CD4-positive, alpha-beta T cell (primary cell): ENCODE data around the gene CWC27. TPM values are rescaled to one million over a fixed set of nuclear protein-coding genes. Genes with fewer than 3 reads are reported as not detected.

ENCODE experiments used
- ATAC-seq: fragments of 200-7000 bp; cut with Tn5 transposase; one replicate; pipeline ENCODE4 v1.10.0; 2022; ENCODE audit warnings: mild to moderate bottlenecking; ENCODE audit not compliant: poor library complexity
- CTCF ChIA-PET: fragments of 350-600 bp; sonication (Branson Sonifier 250); formaldehyde crosslinking; loops from one replicate; lab custom pipeline; 2021; ENCODE audit warnings: antibody characterized with exemption, inconsistent platforms; lab: Charles Lee
- POLR2A ChIA-PET: fragments of 350-600 bp; sonication (Branson Sonifier 250); formaldehyde crosslinking; loops from one replicate; lab custom pipeline; 2021; ENCODE audit warnings: antibody characterized with exemption, inconsistent platforms; lab: Charles Lee
- DNase-seq, 14 experiments: peaks; one replicate each; pipeline ENCODE4 v3.0.0-alpha.2; 2013 to 2020; ENCODE audit warnings: mixed read lengths in 2 of 14
- H3K27ac ChIP-seq, 2 donors: one replicate each; pipeline versions ENCODE4 v1.5.1 to v1.7.0; 2013; ENCODE audit warnings: low read length in 2 of 2, low read depth in 1 of 2, mild to moderate bottlenecking in 1 of 2
- H3K27me3 ChIP-seq, 2 experiments: 1 replicate in 1 of 2; 2 replicates in 1 of 2; pipeline versions ENCODE4 v1.6.1 to v1.7.0; 2013; ENCODE audit warnings: low read length in 2 of 2, control low read depth in 1 of 2, mild to moderate bottlenecking in 1 of 2, moderate library complexity in 1 of 2; ENCODE audit not compliant: insufficient read depth in 2 of 2, control insufficient read depth in 1 of 2
- H3K36me3 ChIP-seq: one replicate; pipeline ENCODE4 v1.6.1; 2013; ENCODE audit warnings: low read length, control low read depth; ENCODE audit not compliant: insufficient read depth
- H3K4me1 ChIP-seq: one replicate; pipeline ENCODE4 v1.6.1; 2013; ENCODE audit warnings: low read length, control low read depth; ENCODE audit not compliant: insufficient read depth
- H3K4me3 ChIP-seq: one replicate; pipeline ENCODE4 v1.5.1; 2013; ENCODE audit warnings: mild to moderate bottlenecking, low read length, moderate library complexity
- H3K9me3 ChIP-seq, 2 experiments: 1 replicate in 1 of 2; 2 replicates in 1 of 2; pipeline versions ENCODE4 v1.6.1 to v1.7.0; 2013; ENCODE audit warnings: low read length in 2 of 2, mild to moderate bottlenecking in 2 of 2, control low read depth in 1 of 2, moderate library complexity in 1 of 2; ENCODE audit not compliant: control insufficient read depth in 1 of 2, insufficient read depth in 1 of 2
- H3K27ac Mint-ChIP-seq: one replicate; pipeline ENCODE4 v1.8.0; 2020; ENCODE audit warnings: mixed read lengths
- H3K27me3 Mint-ChIP-seq: one replicate; pipeline ENCODE4 v1.8.0; 2021; ENCODE audit warnings: mixed read lengths
- H3K36me3 Mint-ChIP-seq: one replicate; pipeline ENCODE4 v1.8.0; 2021; ENCODE audit warnings: low read depth, mixed read lengths
- H3K4me1 Mint-ChIP-seq: one replicate; pipeline ENCODE4 v1.8.0; 2021; ENCODE audit warnings: low read depth, mixed read lengths
- H3K4me3 Mint-ChIP-seq: one replicate; pipeline ENCODE4 v1.8.0; 2020; ENCODE audit warnings: mild to moderate bottlenecking, mixed read lengths
- H3K9me3 Mint-ChIP-seq: one replicate; pipeline ENCODE4 v1.8.0; 2020; ENCODE audit warnings: mixed read lengths
- intact Hi-C, 2 experiments: fragments of 100-400 bp; cut with DNase I in 1 of 2; cut with micrococcal nuclease in 1 of 2; formaldehyde crosslinking; loops; one replicate each; pipeline versions ENCODE4 v1.15.1 to v1.9.0; 2023 to 2025; cut with DNase I, micrococcal nuclease
- polyA plus RNA-seq, 2 donors: library from polyadenylated mRNA; unstranded; fragments of 120-200 nt; gene quantifications; one replicate each; pipeline ENCODE4 v1.2.1, GENCODE V29; 2013
- total RNA-seq, 174 experiments: library from RNA in 2 of 174; stranded (reverse) in 2 of 174; gene quantifications; one replicate each; pipeline ENCODE4 v1.2.3 and lab custom pipeline; 2021 to 2026
- TF ChIP-seq, protein P1 (sequence below): fragments of 200-600 bp; IDR thresholded peaks from one replicate; pipeline ENCODE4 v1.8.0; 2022; ENCODE audit warnings: antibody characterized with exemption, mild to moderate bottlenecking

CWC27 gene, protein sequence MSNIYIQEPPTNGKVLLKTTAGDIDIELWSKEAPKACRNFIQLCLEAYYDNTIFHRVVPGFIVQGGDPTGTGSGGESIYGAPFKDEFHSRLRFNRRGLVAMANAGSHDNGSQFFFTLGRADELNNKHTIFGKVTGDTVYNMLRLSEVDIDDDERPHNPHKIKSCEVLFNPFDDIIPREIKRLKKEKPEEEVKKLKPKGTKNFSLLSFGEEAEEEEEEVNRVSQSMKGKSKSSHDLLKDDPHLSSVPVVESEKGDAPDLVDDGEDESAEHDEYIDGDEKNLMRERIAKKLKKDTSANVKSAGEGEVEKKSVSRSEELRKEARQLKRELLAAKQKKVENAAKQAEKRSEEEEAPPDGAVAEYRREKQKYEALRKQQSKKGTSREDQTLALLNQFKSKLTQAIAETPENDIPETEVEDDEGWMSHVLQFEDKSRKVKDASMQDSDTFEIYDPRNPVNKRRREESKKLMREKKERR
- total RNA-seq (10 to 100 TPM; 14.2 to 14.5 TPM), total RNA-seq (lab: John Stamatoyannopoulos, UW) (22.7 to 67.7 (median 43.1) reads per million in 172 experiments)
- polyA plus RNA-seq (2013, experiment 1 of 2): 20.1 TPM
- 23.2 TPM for polyA plus RNA-seq (2013, experiment 2 of 2)

DNA sequence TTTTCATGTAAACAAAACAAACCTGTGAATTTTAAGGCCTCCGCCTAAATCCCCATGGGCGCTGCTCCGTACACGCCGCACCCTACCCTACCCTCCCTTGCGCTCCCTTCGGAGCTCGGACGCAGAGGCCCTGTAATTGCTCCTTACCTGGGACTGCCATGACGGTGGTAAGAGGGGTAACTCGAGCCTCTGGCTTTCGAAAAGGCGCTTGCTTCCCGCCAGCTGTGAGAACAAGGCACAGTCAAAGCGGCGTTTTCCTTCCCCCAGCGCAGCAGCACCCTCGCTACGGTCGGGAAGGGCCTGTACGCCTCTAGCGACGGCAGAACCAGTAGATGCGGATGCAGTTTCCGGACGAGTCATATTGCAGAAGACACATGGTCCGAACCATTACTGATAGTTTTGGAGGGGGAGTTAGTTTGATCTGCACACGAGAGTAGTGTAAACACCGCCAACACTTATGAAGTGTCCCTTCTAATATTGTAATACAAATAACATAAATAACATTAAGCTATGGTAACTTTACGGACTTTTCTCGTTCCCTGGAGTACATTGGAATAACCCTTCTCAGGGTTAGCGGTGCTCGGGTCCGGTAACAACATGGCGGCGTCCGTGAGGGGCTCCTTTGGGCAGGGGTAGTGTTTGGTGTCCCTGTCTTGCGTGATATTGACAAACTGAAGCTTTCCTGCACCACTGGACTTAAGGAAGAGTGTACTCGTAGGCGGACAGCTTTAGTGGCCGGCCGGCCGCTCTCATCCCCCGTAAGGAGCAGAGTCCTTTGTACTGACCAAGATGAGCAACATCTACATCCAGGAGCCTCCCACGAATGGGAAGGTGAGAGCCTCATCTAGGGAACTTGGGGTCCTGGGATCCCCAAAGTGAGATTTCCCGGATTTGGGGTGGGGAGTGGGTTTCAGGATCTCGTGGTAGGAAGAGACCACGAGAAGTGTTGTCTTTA lies at the start of gene CWC27, which contains the start of gene SREK1IP1:
CWC27 (plus strand) TSS at position 573 of the 955 bp plus-strand sequence; CDS start at position 790, 217 bp downstream.
SREK1IP1 (minus strand) TSS at position 334 of the 955 bp plus-strand sequence; CDS start at position 160, 174 bp downstream.
- CTCF ChIA-PET: interaction anchor here (1.3 to 1.5 kb wide), 2 partner anchors 10 to 793 kb away, joined by 4 read pairs; no protein-coding TSS in a partner anchor
- Mint-ChIP-seq H3K27me3 (no peaks in the 10 kb centered on the region), H3K4me3 (peak within 1 kb of the TSS; percentile 96), H3K27ac (peak within 1 kb of the TSS; percentile 89), H3K4me1 (peaks cover 82% of the 10 kb centered on the region), H3K36me3 (peaks cover 26% of the 10 kb centered on the region), H3K9me3 (no peaks in the 10 kb centered on the region)
- H3K27ac ChIP-seq: peak within 1 kb of the TSS; percentile 63 to 67
- ATAC-seq (peak; percentile 94), DNase-seq (peak; percentile 63 to 92 (median 74))
- TF ChIP-seq, protein P1, sequence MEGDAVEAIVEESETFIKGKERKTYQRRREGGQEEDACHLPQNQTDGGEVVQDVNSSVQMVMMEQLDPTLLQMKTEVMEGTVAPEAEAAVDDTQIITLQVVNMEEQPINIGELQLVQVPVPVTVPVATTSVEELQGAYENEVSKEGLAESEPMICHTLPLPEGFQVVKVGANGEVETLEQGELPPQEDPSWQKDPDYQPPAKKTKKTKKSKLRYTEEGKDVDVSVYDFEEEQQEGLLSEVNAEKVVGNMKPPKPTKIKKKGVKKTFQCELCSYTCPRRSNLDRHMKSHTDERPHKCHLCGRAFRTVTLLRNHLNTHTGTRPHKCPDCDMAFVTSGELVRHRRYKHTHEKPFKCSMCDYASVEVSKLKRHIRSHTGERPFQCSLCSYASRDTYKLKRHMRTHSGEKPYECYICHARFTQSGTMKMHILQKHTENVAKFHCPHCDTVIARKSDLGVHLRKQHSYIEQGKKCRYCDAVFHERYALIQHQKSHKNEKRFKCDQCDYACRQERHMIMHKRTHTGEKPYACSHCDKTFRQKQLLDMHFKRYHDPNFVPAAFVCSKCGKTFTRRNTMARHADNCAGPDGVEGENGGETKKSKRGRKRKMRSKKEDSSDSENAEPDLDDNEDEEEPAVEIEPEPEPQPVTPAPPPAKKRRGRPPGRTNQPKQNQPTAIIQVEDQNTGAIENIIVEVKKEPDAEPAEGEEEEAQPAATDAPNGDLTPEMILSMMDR: no peak
- peak within 1 kb of the TSS; percentile 72 for H3K4me3 ChIP-seq
- H3K36me3 ChIP-seq: peaks cover 9% of the 10 kb centered on the region
- no peaks in the 10 kb centered on the region for H3K9me3 ChIP-seq
- H3K27me3 ChIP-seq: no peaks in the 10 kb centered on the region
- H3K4me1 ChIP-seq: peaks cover 27% of the 10 kb centered on the region
- intact Hi-C loops: no loop called here
- POLR2A ChIA-PET: interaction anchor here (0.6 to 3.3 kb wide), 9 partner anchors 8 to 842 kb away, joined by 3 to 29 read pairs (median 3); partner anchors contain the start of genes ADAMTS6, CENPK and PPWD1

DNA sequence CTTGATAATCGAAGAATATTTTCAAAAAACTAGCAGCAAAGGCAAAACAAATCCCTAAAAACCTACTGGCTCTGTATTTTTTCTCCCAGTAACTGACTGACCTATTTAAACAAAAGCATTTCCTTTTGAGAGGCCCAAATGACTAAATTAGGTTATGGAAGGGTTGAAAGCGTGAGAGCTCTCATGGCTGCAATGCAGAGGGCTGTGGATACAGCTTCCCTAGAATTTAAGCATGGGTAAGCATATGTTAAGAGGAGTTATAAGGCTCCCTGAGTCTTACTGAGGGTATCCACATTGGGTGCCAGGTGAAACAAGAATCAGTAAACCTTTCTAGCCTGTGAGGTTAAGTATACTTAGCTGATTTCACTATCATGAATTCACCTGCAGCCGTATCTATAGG lies 46.1 kb upstream of the CWC27 start:
- intact Hi-C loops: no loop called here
- peaks cover 17% of the 10 kb centered on the region for H3K36me3 ChIP-seq
- Mint-ChIP-seq H3K27ac (no peak overlapping the region), H3K4me1 (no peaks in the 10 kb centered on the region), H3K27me3 (no peaks in the 10 kb centered on the region), H3K9me3 (no peaks in the 10 kb centered on the region), H3K36me3 (peaks cover 51% of the 10 kb centered on the region), H3K4me3 (no peak overlapping the region)
- TF ChIP-seq, protein P1: no peak
- DNase-seq (no peak), ATAC-seq (no peak)
- no peaks in the 10 kb centered on the region for H3K9me3 ChIP-seq
- ChIA-PET CTCF (no interaction called here), POLR2A (no interaction called here)
- H3K4me1 ChIP-seq: no peaks in the 10 kb centered on the region
- no peak overlapping the region for H3K4me3 ChIP-seq
- no peaks in the 10 kb centered on the region for H3K27me3 ChIP-seq
- H3K27ac ChIP-seq: no peak overlapping the region

DNA sequence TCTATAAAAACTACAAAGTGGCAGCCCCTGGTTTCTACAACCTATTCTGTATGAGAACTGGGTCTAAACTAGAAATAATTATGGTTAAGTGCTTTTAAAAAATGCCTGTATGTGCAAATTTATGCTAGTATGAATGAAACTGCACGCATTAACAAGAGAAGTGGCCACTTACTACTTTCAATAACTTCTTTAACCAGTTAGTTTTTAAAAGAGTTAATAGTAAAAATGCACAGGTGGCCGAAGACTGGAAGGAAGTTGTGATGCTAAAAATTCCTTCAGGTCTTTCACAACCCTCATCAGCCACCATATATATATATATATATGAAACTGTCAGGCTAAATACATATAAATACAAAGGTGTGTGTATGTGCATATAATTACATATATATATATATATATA lies 41.6 kb upstream of the CWC27 start:
- peaks cover 4% of the 10 kb centered on the region for H3K4me1 Mint-ChIP-seq
- no peaks in the 10 kb centered on the region for H3K27me3 Mint-ChIP-seq
- H3K4me3 Mint-ChIP-seq: no peak overlapping the region
- no peaks in the 10 kb centered on the region for H3K9me3 ChIP-seq
- TF ChIP-seq, protein P1: no peak
- H3K27ac Mint-ChIP-seq: no peak overlapping the region
- peaks cover 24% of the 10 kb centered on the region for H3K36me3 ChIP-seq
- peaks cover 69% of the 10 kb centered on the region for H3K36me3 Mint-ChIP-seq
- no peaks in the 10 kb centered on the region for H3K9me3 Mint-ChIP-seq
- DNase-seq: no peak
- H3K27me3 ChIP-seq: no peaks in the 10 kb centered on the region
- intact Hi-C loops: no loop called here
- H3K4me1 ChIP-seq: no peaks in the 10 kb centered on the region
- ATAC-seq: no peak
- H3K4me3 ChIP-seq: no peak overlapping the region
- CTCF ChIA-PET: no interaction called here
- POLR2A ChIA-PET: no interaction called here
- H3K27ac ChIP-seq: no peak overlapping the region
